HEK293T (cell line): ENCODE data around the gene MOCS1.

Source experiments
- BHLHE40 ChIP-seq: fragments of 450-650 bp; IDR thresholded peaks from 2 replicates; pipeline ENCODE4 v1.6.1; 2016; ENCODE audit warnings: mild to moderate bottlenecking, moderate library complexity, borderline replicate concordance
- FOXM1 ChIP-seq: fragments of 450-650 bp; IDR thresholded peaks from 2 replicates; pipeline ENCODE4 v1.6.1; 2017; ENCODE audit warnings: mild to moderate bottlenecking, borderline replicate concordance
- SP1 ChIP-seq: fragments of 450-650 bp; IDR thresholded peaks from 2 replicates; pipeline ENCODE4 v1.6.1; 2017
- SUZ12 ChIP-seq: fragments of 450-650 bp; IDR thresholded peaks from 2 replicates; pipeline ENCODE4 v1.6.1; 2016; ENCODE audit warnings: mild to moderate bottlenecking

DNA sequence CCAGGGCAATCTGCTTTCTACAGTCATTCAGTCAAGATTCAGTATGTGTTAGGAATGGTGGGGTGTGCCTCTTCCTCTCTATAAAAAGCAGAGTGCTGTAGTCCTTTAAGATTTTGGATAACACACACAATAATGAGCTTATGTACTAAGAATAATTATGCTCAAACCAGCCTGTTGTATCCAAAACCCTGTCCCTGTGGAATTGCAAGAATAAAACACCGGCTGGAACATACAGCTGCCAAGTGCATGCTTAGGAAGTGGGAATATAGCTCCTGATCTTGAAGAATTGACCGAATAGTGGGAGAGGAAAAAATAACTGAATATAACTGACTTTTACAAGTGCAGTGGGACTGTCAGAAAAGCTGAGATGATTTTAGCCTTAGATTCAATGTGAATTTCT, 979 bp upstream of the MOCS1 start:
- TF ChIP-seq SUZ12 (no peak), SP1 (no peak), FOXM1 (no peak), BHLHE40 (no peak)
